Gastrocnemius medialis (tissue), 4 donors: ENCODE measurements around the gene GSG1L. TPM values are rescaled to one million over a fixed set of nuclear protein-coding genes. Genes with fewer than 3 reads are reported as not detected.

Experiments
- ATAC-seq, 2 donors: fragments of 150-250 bp; one replicate each; pipeline ENCODE4 v1.9.1; 2016
- DNase-seq, 2 donors: peaks; one replicate each; pipeline ENCODE4 v3.0.0-alpha.2; 2019
- H3K27ac ChIP-seq, 4 donors: fragments of 200-600 bp; sonication (generic); 1 replicate in 1 of 4; 2 replicates in 3 of 4; pipeline ENCODE4 v1.5.1; 2016 to 2018; ENCODE audit warnings: mild to moderate bottlenecking in 2 of 4, moderate library complexity in 1 of 4
- H3K27me3 ChIP-seq, 3 donors: fragments of 200-600 bp; sonication (generic) in 2 of 3; 1 replicate in 1 of 3; 2 replicates in 2 of 3; pipeline versions ENCODE4 v1.5.1 to v1.6.0; 2016 to 2019; ENCODE audit warnings: mild to moderate bottlenecking in 1 of 3, moderate library complexity in 1 of 3
- H3K36me3 ChIP-seq, 2 donors: fragments of 200-600 bp; sonication (generic) in 1 of 2; one replicate each; pipeline ENCODE4 v1.5.1; 2017 to 2018
- H3K4me1 ChIP-seq, 2 donors: fragments of 200-600 bp; sonication (generic) in 1 of 2; one replicate each; pipeline ENCODE4 v1.5.1; 2016 to 2017; ENCODE audit warnings: mild to moderate bottlenecking in 2 of 2
- H3K4me3 ChIP-seq, 4 donors: fragments of 200-600 bp; sonication (generic) in 3 of 4; 1 replicate in 1 of 4; 2 replicates in 3 of 4; pipeline ENCODE4 v1.5.1; 2016 to 2019; ENCODE audit warnings: mild to moderate bottlenecking in 2 of 4
- H3K9me3 ChIP-seq, 3 donors: fragments of 200-600 bp; sonication (generic) in 2 of 3; 1 replicate in 1 of 3; 2 replicates in 2 of 3; pipeline ENCODE4 v1.5.1; 2016 to 2019
- CTCF ChIP-seq, 5 experiments: fragments of 450-650 bp in 3 of 5; fragments of 200-600 bp in 2 of 5; sonication (generic) in 2 of 5; IDR thresholded peaks in 4 of 5; conservative IDR thresholded peaks in 1 of 5; 1 replicate in 4 of 5; 2 replicates in 1 of 5; pipeline ENCODE4 v1.5.1; 2016 to 2019; ENCODE audit warnings: antibody characterized with exemption in 5 of 5, mild to moderate bottlenecking in 3 of 5, moderate library complexity in 3 of 5
- POLR2A ChIP-seq, 2 donors: fragments of 450-650 bp; IDR thresholded peaks; one replicate each; pipeline ENCODE4 v1.6.1; 2017; ENCODE audit warnings: antibody characterized with exemption in 2 of 2, mild to moderate bottlenecking in 2 of 2, moderate library complexity in 2 of 2
- in situ Hi-C, 4 donors: fragments of 200-750 bp; cut with MboI; loops; one replicate each; pipeline versions ENCODE4 v1.15.0 to v1.8.0; 2017; ENCODE audit warnings: low sequenced_read_pairs in 4 of 4
- intact Hi-C: fragments of 100-400 bp; cut with DNase I; formaldehyde crosslinking; loops from one replicate; pipeline ENCODE4 v1.15.1; 2023; ENCODE audit warnings: low total_unique reads
- total RNA-seq, 4 donors: library from RNA; depleted of rRNA; stranded (reverse); fragments of >200 nt; gene quantifications; one replicate each; pipeline versions ENCODE4 v1.1.0 to v1.2.3, GENCODE V29; 2016

GSG1L gene
- total RNA-seq, 4 donors from 2014 or later: not detected

DNA sequence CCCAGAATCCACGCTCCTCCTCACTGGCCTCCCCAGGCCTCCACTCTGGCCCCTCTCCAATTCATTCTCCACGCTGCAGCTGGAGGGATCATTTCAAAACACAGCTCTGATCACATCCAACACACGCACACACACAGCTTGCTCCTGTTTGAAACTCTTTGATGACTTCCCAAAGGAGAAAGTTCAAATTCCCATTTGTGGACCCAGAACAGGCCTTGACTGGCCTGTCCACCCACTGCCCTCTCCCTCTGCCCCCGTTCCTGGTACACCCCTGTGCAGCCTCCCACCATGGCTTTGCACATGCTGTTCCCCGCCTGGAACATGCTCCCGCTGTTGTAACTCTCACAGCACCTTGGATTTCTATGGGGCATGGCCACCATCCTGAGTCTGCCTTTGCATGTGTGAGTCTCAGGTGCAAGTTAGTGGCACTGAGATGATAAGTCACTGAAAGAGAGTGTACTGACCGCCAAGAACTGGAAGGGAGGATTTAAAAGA, 100.0 kb downstream of the GSG1L start:
- intact Hi-C loops: no loop called here
- Histone ChIP-seq H3K4me1 (no peaks in the 10 kb centered on the region), H3K36me3 (no peaks in the 10 kb centered on the region), H3K27me3 (no peaks in the 10 kb centered on the region), H3K27ac (no peak overlapping the region), H3K4me3 (no peak overlapping the region), H3K9me3 (no peaks in the 10 kb centered on the region)
- ATAC-seq (no peak), DNase-seq (no peak)
- TF ChIP-seq CTCF (IDR thresholded peaks at IDR 0.05 in 4 of 5, conservative IDR thresholded peaks at IDR 0.05 in 1 of 5): no peak
- no peak for TF ChIP-seq POLR2A (IDR thresholded peaks at IDR 0.05)
- in situ Hi-C loops: no loop called here

- ATAC-seq (no peak), DNase-seq (no peak)
- Histone ChIP-seq H3K27ac (no peak overlapping the region), H3K4me1 (no peaks in the 10 kb centered on the region), H3K36me3 (no peaks in the 10 kb centered on the region), H3K9me3 (no peaks in the 10 kb centered on the region), H3K4me3 (no peak overlapping the region), H3K27me3 (no peaks in the 10 kb centered on the region)
- in situ Hi-C loops: no loop called here
- intact Hi-C loops: no loop called here
- no peak for TF ChIP-seq CTCF (IDR thresholded peaks at IDR 0.05 in 4 of 5, conservative IDR thresholded peaks at IDR 0.05 in 1 of 5)
- TF ChIP-seq POLR2A (IDR thresholded peaks at IDR 0.05): no peak
Observed at GRCh38 chr16:27962197-27962596, 101.3 kb downstream of the GSG1L start.

- in situ Hi-C loops: no loop called here
- Histone ChIP-seq H3K36me3 (no peaks in the 10 kb centered on the region), H3K4me3 (no peak overlapping the region), H3K27ac (no peak overlapping the region), H3K4me1 (no peaks in the 10 kb centered on the region), H3K27me3 (no peaks in the 10 kb centered on the region), H3K9me3 (no peaks in the 10 kb centered on the region)
- TF ChIP-seq CTCF (IDR thresholded peaks at IDR 0.05 in 4 of 5, conservative IDR thresholded peaks at IDR 0.05 in 1 of 5): no peak
- TF ChIP-seq POLR2A (IDR thresholded peaks at IDR 0.05): no peak
- ATAC-seq: no peak
- intact Hi-C loops: no loop called here
- no peak for DNase-seq
Observed at GRCh38 chr16:27961296-27961620, 102.3 kb downstream of the GSG1L start.

GRCh38 chr16:27960619-27961295, 102.8 kb downstream of the GSG1L start:
- no peaks in the 10 kb centered on the region for H3K9me3 ChIP-seq
- H3K4me3 ChIP-seq: no peak overlapping the region
- ATAC-seq: no peak
- DNase-seq: no peak
- H3K36me3 ChIP-seq: no peaks in the 10 kb centered on the region
- TF ChIP-seq CTCF (IDR thresholded peaks at IDR 0.05 in 4 of 5, conservative IDR thresholded peaks at IDR 0.05 in 1 of 5) (no peak), POLR2A (IDR thresholded peaks at IDR 0.05) (no peak)
- no peaks in the 10 kb centered on the region for H3K4me1 ChIP-seq
- in situ Hi-C loops (no loop called here), intact Hi-C loops (no loop called here)
- no peaks in the 10 kb centered on the region for H3K27me3 ChIP-seq
- no peak overlapping the region for H3K27ac ChIP-seq

- Histone ChIP-seq H3K36me3 (no peaks in the 10 kb centered on the region), H3K27me3 (no peaks in the 10 kb centered on the region), H3K4me3 (no peak overlapping the region), H3K27ac (no peak overlapping the region), H3K9me3 (no peaks in the 10 kb centered on the region), H3K4me1 (no peaks in the 10 kb centered on the region)
- intact Hi-C loops (no loop called here), in situ Hi-C loops (no loop called here)
- ATAC-seq (no peak), DNase-seq (no peak)
- TF ChIP-seq CTCF (IDR thresholded peaks at IDR 0.05 in 4 of 5, conservative IDR thresholded peaks at IDR 0.05 in 1 of 5) (no peak), POLR2A (IDR thresholded peaks at IDR 0.05) (no peak)
Observed at GRCh38 chr16:27959914-27960313, 103.6 kb downstream of the GSG1L start.
